Stimulated activated CD8-positive, alpha-beta memory T cell treated with anti-CD3 and anti-CD28 coated beads, Interleukin-7, amount 100 ng/mL, for 48 hours (primary cell): ENCODE results near the gene SSX2B.
"Not testable (repeated sequence)": the region's sequence is repeated elsewhere in the genome, so short reads cannot be mapped to it uniquely, and the experiment has no call there.

Source experiments
- DNase-seq, 2 donors: peaks; one replicate each; pipeline ENCODE4 v3.0.0-alpha.2; 2020; ENCODE audit warnings: low read depth in 1 of 2; ENCODE audit errors: extremely low read depth in 1 of 2

Gene SSX2B, protein sequence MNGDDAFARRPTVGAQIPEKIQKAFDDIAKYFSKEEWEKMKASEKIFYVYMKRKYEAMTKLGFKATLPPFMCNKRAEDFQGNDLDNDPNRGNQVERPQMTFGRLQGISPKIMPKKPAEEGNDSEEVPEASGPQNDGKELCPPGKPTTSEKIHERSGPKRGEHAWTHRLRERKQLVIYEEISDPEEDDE

GRCh38 chrX:52750952-52751351 is at the start of gene SSX2B:
Gene SSX2B, plus strand, starts transcription at chrX:52751252. Its CDS starts 1,429 bp downstream, at chrX:52752681.
- DNase-seq = not testable (repeated sequence)

DNA sequence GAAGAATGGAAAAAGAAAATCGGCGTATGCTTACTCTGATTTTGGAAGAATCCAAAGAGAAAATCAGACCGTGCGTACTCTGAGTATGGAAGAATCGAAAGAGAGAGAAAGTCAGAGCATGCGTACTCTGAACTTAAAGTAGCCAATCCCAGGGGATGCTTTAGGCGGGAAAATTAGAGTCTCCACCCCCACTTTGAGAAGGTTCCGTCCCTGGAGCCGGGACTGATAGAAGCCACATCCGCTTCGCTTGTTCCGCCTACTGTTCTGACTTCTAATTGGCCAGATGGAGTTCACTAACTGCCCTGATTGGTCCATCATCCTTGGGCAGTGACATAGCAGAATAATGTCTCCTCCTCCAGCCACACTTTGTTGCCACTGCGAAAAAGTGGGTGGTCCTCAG is 44.0 kb upstream of the SSX2B start, which contains the start of gene SSX2:
SSX2 (minus strand) TSS at position 101 of the 400 bp plus-strand sequence. CDS start 1,429 bp downstream, outside the sequence.
- not testable (repeated sequence) for DNase-seq

GRCh38 chrX:52765983-52766382 is 14.9 kb downstream of the SSX2B start:
- DNase-seq = not testable (repeated sequence)

DNA sequence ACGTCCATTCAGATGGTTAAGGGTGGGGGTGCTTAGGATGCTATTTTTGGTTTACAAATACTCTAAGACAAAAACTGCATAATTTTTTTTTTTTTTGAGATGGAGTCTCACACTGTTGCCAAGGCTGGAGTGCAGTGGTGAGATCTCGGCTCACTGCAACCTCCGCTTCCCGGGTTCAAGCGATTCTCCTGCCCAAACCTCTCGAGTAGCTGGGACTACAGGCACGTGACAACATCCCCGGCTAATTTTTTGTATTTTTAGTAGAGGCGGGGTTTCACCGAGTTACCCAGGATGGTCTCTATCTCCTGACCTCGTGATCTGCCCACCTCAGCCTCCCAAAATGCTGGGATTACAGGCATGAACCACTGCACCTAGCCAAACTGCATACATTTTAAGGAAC is 22.5 kb downstream of the SSX2B start:
- not testable (repeated sequence) for DNase-seq

GRCh38 chrX:52797327-52797726 is 46.3 kb downstream of the SSX2B start, which contains the start of gene SPANXN5:
Gene SPANXN5, minus strand, starts transcription at chrX:52797427. Its CDS starts 79 bp downstream, at chrX:52797348.
- not testable (repeated sequence) for DNase-seq

DNA sequence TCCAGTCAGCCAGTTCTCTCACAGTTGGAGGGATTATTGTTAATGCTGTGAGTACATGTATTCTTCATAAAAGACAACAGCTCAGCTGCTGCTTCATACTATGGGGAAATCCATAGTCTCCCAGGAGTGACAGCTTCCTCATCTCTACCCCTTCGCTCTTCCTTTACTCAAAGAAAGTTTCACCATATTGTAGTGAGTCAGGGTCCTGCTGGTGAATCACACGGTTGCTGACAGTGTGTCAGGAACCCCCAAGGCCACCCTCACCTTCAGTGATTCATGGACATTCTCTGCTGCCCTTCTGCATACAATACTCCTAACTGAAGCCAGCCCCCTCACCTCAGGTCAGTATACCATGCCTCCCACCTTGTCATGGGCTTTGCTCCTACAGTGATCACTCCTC is 53.8 kb downstream of the SSX2B start:
- not testable (repeated sequence) for DNase-seq
